ENCODE results near the gene DCTN4.
"Not testable (repeated sequence)": the region's sequence is repeated elsewhere in the genome, so short reads cannot be mapped to it uniquely, and the experiment has no call there.

The DCTN4 gene

GRCh38 chr5:150758531-150759333 lies at the start of gene DCTN4:
Gene DCTN4 (minus strand): TSS chr5:150759017. CDS start chr5:150758993, 24 bp downstream.
- DNase-seq (ENCODE audit: extremely low spot score): peak; percentile 92
- no peak for TF ChIP-seq CTCF (IDR thresholded peaks at IDR 0.05; ENCODE audit: control extremely low read depth, extremely low read depth, low read depth, missing control alignments)
- CTCF ChIA-PET: interaction anchor here (0.9 to 15.7 kb wide), 9 partner anchors 22 to 357 kb away, joined by 3 to 131 read pairs (median 4); partner anchors contain the start of genes IRGM, RBM22 and SMIM3
- POLR2A ChIA-PET: interaction anchor here (0.6 to 1.7 kb wide), 6 partner anchors 20 to 456 kb away, joined by 3 to 10 read pairs (median 4); partner anchors contain the start of genes RBM22 and SMIM3

GRCh38 chr5:150804388-150804787 lies 45.6 kb upstream of the DCTN4 start:
- TF ChIP-seq CTCF (IDR thresholded peaks at IDR 0.05; ENCODE audit: control extremely low read depth, extremely low read depth, low read depth, missing control alignments): no peak
- ChIA-PET CTCF (interaction anchor here (0.6 to 2.8 kb wide), 6 partner anchors 9 to 361 kb away, joined by 3 to 23 read pairs (median 5); partner anchors contain the start of gene IRGM), POLR2A (interaction anchor here (0.7 kb wide), 1 partner anchor 28 kb away, joined by 5 read pairs; no protein-coding TSS in a partner anchor)
- DNase-seq (ENCODE audit: extremely low spot score): no peak

GRCh38 chr5:150801117-150801927 lies 42.5 kb upstream of the DCTN4 start:
- peak; percentile 41 for DNase-seq (ENCODE audit: extremely low spot score)
- TF ChIP-seq CTCF (IDR thresholded peaks at IDR 0.05; ENCODE audit: control extremely low read depth, extremely low read depth, low read depth, missing control alignments): peak; percentile 53
- ChIA-PET CTCF (interaction anchor here (0.7 to 3.1 kb wide), 29 partner anchors 9 to 498 kb away, joined by 3 to 46 read pairs (median 4); partner anchors contain the start of genes DCTN4, IRGM, RBM22 and SMIM3), POLR2A (no interaction called here)

GRCh38 chr5:150797384-150797783 lies 38.6 kb upstream of the DCTN4 start:
- no peak for DNase-seq (ENCODE audit: extremely low spot score)
- no peak for TF ChIP-seq CTCF (IDR thresholded peaks at IDR 0.05; ENCODE audit: control extremely low read depth, extremely low read depth, low read depth, missing control alignments)
- ChIA-PET CTCF (interaction anchor here (2.2 to 2.4 kb wide), 3 partner anchors 8 to 367 kb away, joined by 7 to 12 read pairs (median 7); no protein-coding TSS in a partner anchor), POLR2A (no interaction called here)

- no peak for TF ChIP-seq CTCF (IDR thresholded peaks at IDR 0.05; ENCODE audit: control extremely low read depth, extremely low read depth, low read depth, missing control alignments)
- POLR2A ChIA-PET: no interaction called here
- CTCF ChIA-PET: interaction anchor here (0.7 to 1.5 kb wide), 5 partner anchors 10 to 93 kb away, joined by 3 to 5 read pairs (median 3); partner anchors contain the start of genes IRGM and RBM22
- no peak for DNase-seq (ENCODE audit: extremely low spot score)
Observed at GRCh38 chr5:150794927-150795326, 36.1 kb upstream of the DCTN4 start.

GRCh38 chr5:150793423-150793888 lies 34.6 kb upstream of the DCTN4 start:
- POLR2A ChIA-PET; DNase-seq (ENCODE audit: extremely low spot score): not testable (repeated sequence)
- CTCF ChIA-PET: interaction anchor here (0.8 to 2.2 kb wide), 4 partner anchors 8 to 92 kb away, joined by 3 to 9 read pairs (median 4); partner anchors contain the start of genes IRGM and RBM22

Data from GM10248 (cell line).